Colonic mucosa (tissue), 4 donors: ENCODE measurements around the gene COMMD1. TPM values are rescaled to one million over a fixed set of nuclear protein-coding genes. Genes with fewer than 3 reads are reported as not detected.
"Not testable (repeated sequence)": the region's sequence is repeated elsewhere in the genome, so short reads cannot be mapped to it uniquely, and the experiment has no call there.

ENCODE experiments used
- DNase-seq: peaks from one replicate; pipeline ENCODE4 v3.0.0-alpha.2; 2020
- H3K27ac ChIP-seq: fragments of 200-600 bp; one replicate; pipeline ENCODE4 v1.8.0; 2021
- H3K27me3 ChIP-seq: fragments of 200-600 bp; one replicate; pipeline ENCODE4 v1.8.0; 2021
- H3K36me3 ChIP-seq: fragments of 200-600 bp; one replicate; pipeline ENCODE4 v1.8.0; 2021
- H3K4me1 ChIP-seq: fragments of 200-600 bp; one replicate; pipeline ENCODE4 v1.8.0; 2021; ENCODE audit warnings: mild to moderate bottlenecking
- H3K4me3 ChIP-seq: fragments of 200-600 bp; one replicate; pipeline ENCODE4 v1.8.0; 2021
- H3K9ac ChIP-seq, 2 donors: one replicate each; pipeline ENCODE4 v1.7.0; 2013; ENCODE audit warnings: control low read depth in 2 of 2, low read depth in 2 of 2, low read length in 2 of 2
- H3K9me3 ChIP-seq: fragments of 200-600 bp; one replicate; pipeline ENCODE4 v1.8.0; 2021
- intact Hi-C: fragments of 100-400 bp; cut with DNase I; formaldehyde crosslinking; loops from one replicate; pipeline ENCODE4 v1.14.1; 2022
- total RNA-seq, 2 donors: library from RNA; stranded (reverse); fragmentation: NEBNext Ultra II Directional in 1 of 2; extraction: Animal tissue kit (Norgen Biotek cat#: 25700) in 1 of 2; gene quantifications; one replicate each; pipeline ENCODE4 v1.2.1, GENCODE V29; 2021
- TF ChIP-seq, protein P1 (sequence below): fragments of 200-600 bp; IDR thresholded peaks from one replicate; pipeline ENCODE4 v1.8.0; 2022; ENCODE audit warnings: antibody characterized with exemption, mild to moderate bottlenecking
- donor health status: healthy.
- donor health status: DM: no; HTN: no; CAD: no.
- donor health status: DM: no; HTN: no; CAD: no.

The COMMD1 gene
- total RNA-seq, 2 donors from 2014 or later = 22.2 to 24.4 TPM

DNA sequence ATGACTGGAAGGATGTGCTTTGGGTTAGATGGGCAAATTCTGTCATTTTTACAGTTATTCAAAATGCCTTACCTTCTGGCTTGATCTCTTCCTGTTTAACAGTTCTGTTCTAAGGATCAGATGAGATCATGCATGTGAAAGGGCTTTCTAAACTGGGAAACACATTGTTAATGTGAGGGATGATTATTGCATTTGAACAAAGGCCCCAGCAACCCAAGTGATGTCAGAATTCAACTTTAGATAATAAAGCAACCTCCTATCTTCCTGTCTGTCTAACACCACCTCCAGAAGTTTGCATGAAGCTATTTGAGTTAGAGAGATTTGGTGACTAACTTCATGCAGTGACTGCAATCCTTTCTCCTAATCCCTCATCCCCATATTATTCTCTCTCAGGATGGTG lies 212.7 kb downstream of the COMMD1 start:
- no peak for DNase-seq
- intact Hi-C loops = no loop called here
- Histone ChIP-seq H3K27ac (no peak overlapping the region), H3K36me3 (no peaks in the 10 kb centered on the region), H3K9ac (no peak overlapping the region), H3K9me3 (no peaks in the 10 kb centered on the region), H3K4me3 (no peak overlapping the region), H3K4me1 (no peaks in the 10 kb centered on the region), H3K27me3 (no peaks in the 10 kb centered on the region)
- TF ChIP-seq, protein P1, sequence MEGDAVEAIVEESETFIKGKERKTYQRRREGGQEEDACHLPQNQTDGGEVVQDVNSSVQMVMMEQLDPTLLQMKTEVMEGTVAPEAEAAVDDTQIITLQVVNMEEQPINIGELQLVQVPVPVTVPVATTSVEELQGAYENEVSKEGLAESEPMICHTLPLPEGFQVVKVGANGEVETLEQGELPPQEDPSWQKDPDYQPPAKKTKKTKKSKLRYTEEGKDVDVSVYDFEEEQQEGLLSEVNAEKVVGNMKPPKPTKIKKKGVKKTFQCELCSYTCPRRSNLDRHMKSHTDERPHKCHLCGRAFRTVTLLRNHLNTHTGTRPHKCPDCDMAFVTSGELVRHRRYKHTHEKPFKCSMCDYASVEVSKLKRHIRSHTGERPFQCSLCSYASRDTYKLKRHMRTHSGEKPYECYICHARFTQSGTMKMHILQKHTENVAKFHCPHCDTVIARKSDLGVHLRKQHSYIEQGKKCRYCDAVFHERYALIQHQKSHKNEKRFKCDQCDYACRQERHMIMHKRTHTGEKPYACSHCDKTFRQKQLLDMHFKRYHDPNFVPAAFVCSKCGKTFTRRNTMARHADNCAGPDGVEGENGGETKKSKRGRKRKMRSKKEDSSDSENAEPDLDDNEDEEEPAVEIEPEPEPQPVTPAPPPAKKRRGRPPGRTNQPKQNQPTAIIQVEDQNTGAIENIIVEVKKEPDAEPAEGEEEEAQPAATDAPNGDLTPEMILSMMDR = no peak

GRCh38 chr2:62119311-62119974 lies 214.0 kb downstream of the COMMD1 start:
- Histone ChIP-seq H3K36me3 (no peaks in the 10 kb centered on the region), H3K4me1 (no peaks in the 10 kb centered on the region), H3K4me3 (no peak overlapping the region), H3K27ac (no peak overlapping the region), H3K9me3 (no peaks in the 10 kb centered on the region), H3K27me3 (no peaks in the 10 kb centered on the region), H3K9ac (no peak overlapping the region)
- TF ChIP-seq, protein P1 = no peak
- intact Hi-C loops = no loop called here
- DNase-seq = no peak

GRCh38 chr2:62126239-62126638 lies 220.8 kb downstream of the COMMD1 start:
- intact Hi-C loops, H3K4me3 ChIP-seq, H3K9ac ChIP-seq, H3K27me3 ChIP-seq, DNase-seq, H3K9me3 ChIP-seq, H3K4me1 ChIP-seq, H3K27ac ChIP-seq, H3K36me3 ChIP-seq: not testable (repeated sequence)

- Histone ChIP-seq H3K27me3 (no peaks in the 10 kb centered on the region), H3K9ac (no peak overlapping the region), H3K27ac (no peak overlapping the region), H3K4me1 (no peaks in the 10 kb centered on the region), H3K4me3 (no peak overlapping the region), H3K36me3 (no peaks in the 10 kb centered on the region), H3K9me3 (no peaks in the 10 kb centered on the region)
- no peak for DNase-seq
- intact Hi-C loops = no loop called here
- TF ChIP-seq, protein P1 = no peak
Measured at GRCh38 chr2:62133320-62133823, 227.9 kb downstream of the COMMD1 start.

DNA sequence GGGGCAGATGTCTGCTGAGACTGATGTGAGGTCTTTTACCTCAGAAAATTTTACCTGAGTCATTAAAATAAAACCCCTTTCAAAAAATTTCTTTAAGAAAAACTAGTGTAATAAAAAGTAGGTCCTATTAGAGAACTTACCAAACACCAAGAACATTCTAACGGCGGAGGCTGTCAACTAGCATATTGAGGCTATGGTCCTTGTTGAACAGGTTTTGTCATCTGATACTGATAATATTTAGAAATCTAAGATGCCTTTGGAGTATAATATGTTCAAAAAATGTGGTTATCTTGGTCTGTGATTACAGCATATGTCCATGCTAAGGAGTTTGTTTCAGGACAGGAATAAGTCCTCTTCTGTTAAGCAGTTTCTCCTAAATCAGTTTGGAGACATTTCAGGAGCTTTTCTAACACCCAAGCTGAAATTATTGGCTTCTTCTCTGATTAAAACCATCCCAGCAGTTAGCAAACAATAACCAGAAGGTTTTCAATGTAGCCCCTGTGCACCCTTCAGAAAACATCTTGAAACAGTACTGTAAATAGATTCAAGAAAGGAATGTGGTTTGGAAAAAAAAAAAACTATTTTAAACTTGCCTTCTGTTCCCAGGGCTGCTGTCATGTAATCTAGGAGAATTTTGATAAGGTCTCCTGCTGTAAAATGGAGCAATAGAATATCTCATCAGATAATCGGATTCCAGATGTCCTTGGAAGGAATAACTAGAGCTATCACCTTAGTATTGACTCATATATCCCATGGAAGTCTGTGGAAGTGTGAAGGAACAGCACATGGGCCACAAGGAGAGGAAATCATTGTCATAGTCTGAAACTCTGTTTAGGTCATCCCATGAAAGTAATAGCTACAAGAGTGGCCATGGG lies 231.7 kb downstream of the COMMD1 start:
- no peak overlapping the region for H3K9ac ChIP-seq
- no peaks in the 10 kb centered on the region for H3K4me1 ChIP-seq
- TF ChIP-seq, protein P1 = no peak
- no peaks in the 10 kb centered on the region for H3K9me3 ChIP-seq
- intact Hi-C loops = no loop called here
- no peak for DNase-seq
- no peaks in the 10 kb centered on the region for H3K27me3 ChIP-seq
- no peak overlapping the region for H3K27ac ChIP-seq
- H3K4me3 ChIP-seq = no peak overlapping the region
- no peaks in the 10 kb centered on the region for H3K36me3 ChIP-seq
